Measurements from ENCODE around the gene RBM47.
"Not testable (repeated sequence)": the region's sequence is repeated elsewhere in the genome, so short reads cannot be mapped to it uniquely, and the experiment has no call there.

The RBM47 gene

GRCh38 chr4:40557736-40558135 is 71.9 kb downstream of the RBM47 start:
- TF ChIP-seq CTCF (conservative IDR thresholded peaks at IDR 0.05; ENCODE audit: low read length) = no peak
- TF ChIP-seq EZH2phosphoT487 (IDR thresholded peaks at IDR 0.05; ENCODE audit: borderline replicate concordance) = no peak
- Histone ChIP-seq H3K4me2 (ENCODE audit: low read depth, low read length, poor library complexity, severe bottlenecking) (no peak overlapping the region), H3K9me3 (ENCODE audit: insufficient read depth, low read depth, low read length) (no peaks in the 10 kb centered on the region), H3K4me1 (ENCODE audit: insufficient read depth, low read length, poor library complexity, severe bottlenecking) (no peaks in the 10 kb centered on the region), H3K9ac (ENCODE audit: low read depth, low read length, poor library complexity, severe bottlenecking) (no peak overlapping the region), H3F3A (ENCODE audit: low read depth) (no peaks in the 10 kb centered on the region), H4K20me1 (ENCODE audit: insufficient read depth, low read length, poor library complexity, severe bottlenecking) (no peaks in the 10 kb centered on the region), H3K4me3 (ENCODE audit: low read length, poor library complexity, severe bottlenecking) (no peak overlapping the region), H3K36me3 (ENCODE audit: insufficient read depth, low read length) (no peaks in the 10 kb centered on the region), H3K27me3 (ENCODE audit: insufficient read depth, low read length, poor library complexity, severe bottlenecking) (no peaks in the 10 kb centered on the region), H3K9me2 (replicated peaks; ENCODE audit: low read depth, low read length) (no peaks in the 10 kb centered on the region), H2AFZ (ENCODE audit: low read length) (no peak overlapping the region), H3K79me2 (ENCODE audit: insufficient read depth, low read length) (no peaks in the 10 kb centered on the region)

DNA sequence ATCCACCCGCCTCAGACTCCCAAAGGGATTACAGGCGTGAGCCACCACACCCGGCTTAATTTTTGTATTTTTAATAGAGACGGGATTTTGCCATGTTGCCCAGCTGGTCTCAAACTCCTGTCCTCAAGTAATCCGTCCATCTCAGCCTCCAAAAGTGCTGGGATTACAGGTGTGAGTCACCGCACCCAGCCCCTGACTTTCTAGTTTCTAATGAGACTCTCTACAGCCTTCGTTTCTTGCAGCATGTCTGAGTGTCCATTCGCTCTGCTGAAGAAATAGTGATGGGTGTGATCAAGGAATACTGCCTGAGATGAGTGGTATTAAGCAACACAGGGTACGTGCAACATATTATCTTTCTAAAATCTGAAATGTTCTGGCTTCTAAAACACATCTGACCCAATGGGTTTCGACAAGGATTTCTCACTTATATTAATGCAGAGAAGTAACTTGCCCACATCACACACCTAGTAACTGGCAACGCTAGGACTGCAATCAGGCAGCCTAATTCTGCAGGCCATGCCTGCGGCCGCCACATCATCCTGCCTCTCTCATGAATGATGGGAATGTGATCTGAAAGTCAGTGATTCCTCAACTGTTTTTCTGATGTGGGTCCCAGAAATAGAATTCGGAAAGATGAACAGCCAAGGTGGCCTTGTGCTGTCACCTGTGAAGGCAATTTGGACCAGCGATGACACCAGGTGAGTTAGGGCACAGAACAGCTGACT is 74.3 kb downstream of the RBM47 start:
- Histone ChIP-seq H3K79me2 (ENCODE audit: insufficient read depth, low read length) (no peaks in the 10 kb centered on the region), H3K4me2 (ENCODE audit: low read depth, low read length, poor library complexity, severe bottlenecking) (no peak overlapping the region), H3K4me3 (ENCODE audit: low read length, poor library complexity, severe bottlenecking) (no peak overlapping the region), H3K9me2 (replicated peaks; ENCODE audit: low read depth, low read length) (no peaks in the 10 kb centered on the region), H3K9me3 (ENCODE audit: insufficient read depth, low read depth, low read length) (no peaks in the 10 kb centered on the region), H3K27me3 (ENCODE audit: insufficient read depth, low read length, poor library complexity, severe bottlenecking) (no peaks in the 10 kb centered on the region), H3K36me3 (ENCODE audit: insufficient read depth, low read length) (no peaks in the 10 kb centered on the region), H3F3A (ENCODE audit: low read depth) (no peaks in the 10 kb centered on the region), H2AFZ (ENCODE audit: low read length) (no peak overlapping the region), H4K20me1 (ENCODE audit: insufficient read depth, low read length, poor library complexity, severe bottlenecking) (no peaks in the 10 kb centered on the region), H3K4me1 (ENCODE audit: insufficient read depth, low read length, poor library complexity, severe bottlenecking) (no peaks in the 10 kb centered on the region), H3K9ac (ENCODE audit: low read depth, low read length, poor library complexity, severe bottlenecking) (no peak overlapping the region)
- TF ChIP-seq EZH2phosphoT487 (IDR thresholded peaks at IDR 0.05; ENCODE audit: borderline replicate concordance) = no peak
- TF ChIP-seq CTCF (conservative IDR thresholded peaks at IDR 0.05; ENCODE audit: low read length) = no peak

DNA sequence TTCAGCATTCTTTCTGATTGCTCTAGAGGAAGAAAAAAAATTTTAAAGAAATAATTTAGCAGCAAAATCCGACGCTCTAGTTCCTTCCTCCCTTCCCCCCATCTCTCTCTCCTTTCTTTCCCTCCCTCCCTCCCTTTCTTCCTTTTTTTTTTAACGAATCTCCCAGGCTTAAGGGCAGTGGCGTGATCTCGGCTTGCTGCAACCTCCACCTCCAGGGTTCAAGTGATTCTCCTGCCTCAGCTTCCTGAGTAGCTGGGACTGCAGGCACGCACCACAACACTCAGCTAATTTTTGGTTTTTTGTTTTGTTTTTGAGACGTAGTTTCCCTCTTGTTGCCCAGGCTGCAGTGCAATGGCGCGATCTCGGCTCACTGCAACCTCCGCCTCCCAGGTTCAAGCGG is 75.0 kb downstream of the RBM47 start:
- not testable (repeated sequence) for H3K9ac ChIP-seq (ENCODE audit: low read depth, low read length, poor library complexity, severe bottlenecking); H3K9me2 ChIP-seq (replicated peaks; ENCODE audit: low read depth, low read length); H3K4me2 ChIP-seq (ENCODE audit: low read depth, low read length, poor library complexity, severe bottlenecking); H3K9me3 ChIP-seq (ENCODE audit: insufficient read depth, low read depth, low read length); H3K36me3 ChIP-seq (ENCODE audit: insufficient read depth, low read length); H3K4me1 ChIP-seq (ENCODE audit: insufficient read depth, low read length, poor library complexity, severe bottlenecking); H3K79me2 ChIP-seq (ENCODE audit: insufficient read depth, low read length); H4K20me1 ChIP-seq (ENCODE audit: insufficient read depth, low read length, poor library complexity, severe bottlenecking); H2AFZ ChIP-seq (ENCODE audit: low read length); H3K27me3 ChIP-seq (ENCODE audit: insufficient read depth, low read length, poor library complexity, severe bottlenecking); H3K4me3 ChIP-seq (ENCODE audit: low read length, poor library complexity, severe bottlenecking); H3F3A ChIP-seq (ENCODE audit: low read depth)

GRCh38 chr4:40553995-40554394 is 75.7 kb downstream of the RBM47 start:
- H3K9me2 ChIP-seq (replicated peaks; ENCODE audit: low read depth, low read length) = no peaks in the 10 kb centered on the region
- no peak for TF ChIP-seq CTCF (conservative IDR thresholded peaks at IDR 0.05; ENCODE audit: low read length)
- no peak for TF ChIP-seq EZH2phosphoT487 (IDR thresholded peaks at IDR 0.05; ENCODE audit: borderline replicate concordance)
- no peaks in the 10 kb centered on the region for H4K20me1 ChIP-seq (ENCODE audit: insufficient read depth, low read length, poor library complexity, severe bottlenecking)
- no peaks in the 10 kb centered on the region for H3K79me2 ChIP-seq (ENCODE audit: insufficient read depth, low read length)
- H3K4me3 ChIP-seq (ENCODE audit: low read length, poor library complexity, severe bottlenecking) = no peak overlapping the region
- no peaks in the 10 kb centered on the region for H3K4me1 ChIP-seq (ENCODE audit: insufficient read depth, low read length, poor library complexity, severe bottlenecking)
- no peaks in the 10 kb centered on the region for H3K27me3 ChIP-seq (ENCODE audit: insufficient read depth, low read length, poor library complexity, severe bottlenecking)
- no peak overlapping the region for H3K9ac ChIP-seq (ENCODE audit: low read depth, low read length, poor library complexity, severe bottlenecking)
- no peaks in the 10 kb centered on the region for H3F3A ChIP-seq (ENCODE audit: low read depth)
- no peaks in the 10 kb centered on the region for H3K36me3 ChIP-seq (ENCODE audit: insufficient read depth, low read length)
- no peak overlapping the region for H3K4me2 ChIP-seq (ENCODE audit: low read depth, low read length, poor library complexity, severe bottlenecking)
- no peak overlapping the region for H2AFZ ChIP-seq (ENCODE audit: low read length)
- no peaks in the 10 kb centered on the region for H3K9me3 ChIP-seq (ENCODE audit: insufficient read depth, low read depth, low read length)

Measured in Loucy (cell line).